NCI-H2029 (cell line): ENCODE measurements around the gene STAU1.
"Not testable (repeated sequence)": the region's sequence is repeated elsewhere in the genome, so short reads cannot be mapped to it uniquely, and the experiment has no call there.

ENCODE experiments used
- DNase-seq: peaks from one replicate; lab custom pipeline; 2025; lab: John Stamatoyannopoulos, UW

Gene STAU1

GRCh38 chr20:49122920-49123319 lies 65.2 kb downstream of the STAU1 start:
- no peak for DNase-seq

GRCh38 chr20:49119988-49120387 lies 68.1 kb downstream of the STAU1 start:
- no peak for DNase-seq

DNA sequence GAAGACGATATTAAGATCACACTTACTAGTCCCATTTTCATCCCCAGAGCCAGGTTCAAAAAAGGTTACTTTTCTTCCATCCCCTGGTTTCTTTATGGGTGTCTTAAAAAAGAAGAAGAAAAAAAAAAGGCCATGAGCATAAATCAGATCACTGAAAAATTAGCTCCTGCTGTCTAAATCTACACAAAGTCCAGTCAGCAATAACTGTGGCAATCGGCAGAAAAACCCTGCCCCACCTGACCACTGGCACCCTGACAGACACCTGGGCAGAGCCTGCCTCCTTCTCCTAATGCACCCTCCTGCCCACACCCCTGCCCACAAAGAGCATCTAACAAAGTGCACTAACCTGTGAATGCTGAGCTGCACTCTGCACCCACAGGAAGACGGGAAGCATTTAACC lies 69.8 kb downstream of the STAU1 start:
- no peak for DNase-seq

DNA sequence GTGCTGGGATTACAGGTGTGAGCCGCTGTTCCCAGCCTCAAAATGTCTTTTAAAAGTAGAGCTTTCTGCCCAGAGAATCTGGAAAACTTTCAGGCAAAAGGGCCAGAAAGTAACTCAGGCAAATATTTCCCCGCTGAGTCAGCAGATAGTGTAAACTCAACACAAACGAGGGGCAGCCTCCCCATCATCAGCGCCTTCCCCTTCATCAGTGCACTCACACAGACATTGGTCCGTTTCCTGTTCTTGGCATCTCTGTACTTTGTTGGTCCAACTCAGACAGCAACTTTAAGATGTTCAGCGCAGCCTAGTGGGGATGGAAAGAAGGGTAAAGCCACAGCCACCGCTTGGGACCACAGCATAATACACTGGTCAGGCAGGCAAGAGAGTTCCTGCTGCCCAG lies 72.6 kb downstream of the STAU1 start:
- DNase-seq, result no peak

- no peak for DNase-seq
Observed at GRCh38 chr20:49112596-49113274, 75.4 kb downstream of the STAU1 start.

DNA sequence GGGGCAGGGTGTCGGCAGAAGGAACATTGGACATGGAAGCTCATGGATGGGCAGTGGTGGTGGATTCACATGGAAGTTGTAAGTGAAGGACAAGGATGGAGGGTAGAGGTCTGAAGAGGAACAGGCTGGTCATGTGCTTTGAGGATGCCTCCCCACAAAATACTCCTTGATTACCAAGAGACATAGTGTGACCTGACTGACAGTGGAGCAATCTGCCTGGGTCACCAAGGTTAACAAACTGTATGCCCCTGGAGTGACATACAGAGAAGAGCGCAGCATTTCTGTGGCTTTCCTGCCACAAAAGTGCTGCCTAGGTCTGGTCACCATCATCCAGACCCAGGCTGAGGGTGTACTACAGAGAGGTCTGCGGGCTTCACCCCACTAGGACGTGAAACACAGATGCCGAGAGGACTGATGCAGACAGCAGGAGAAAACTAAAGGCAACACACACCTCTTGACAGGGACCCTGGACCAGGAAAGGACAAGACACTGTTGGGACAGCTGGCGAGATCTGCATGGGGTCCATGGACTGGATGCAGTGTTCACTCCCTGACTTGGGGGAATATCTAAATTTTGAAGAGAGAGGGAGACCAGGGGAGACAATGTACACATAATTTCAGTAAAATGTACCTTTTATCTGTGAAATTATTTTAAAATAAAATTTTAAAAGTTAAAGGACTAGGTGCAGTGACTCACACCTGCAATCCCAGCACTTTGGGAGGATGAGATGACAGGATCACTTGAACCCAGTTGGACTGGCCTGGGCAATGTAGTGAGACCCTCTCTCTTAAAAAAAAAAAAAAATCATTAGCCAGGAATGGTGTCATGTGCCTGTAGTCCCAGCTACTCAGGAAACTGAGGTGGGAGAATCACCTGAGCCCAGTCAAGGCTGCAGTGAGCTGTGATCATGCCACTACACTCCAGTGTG lies 77.1 kb downstream of the STAU1 start:
- no peak for DNase-seq

DNA sequence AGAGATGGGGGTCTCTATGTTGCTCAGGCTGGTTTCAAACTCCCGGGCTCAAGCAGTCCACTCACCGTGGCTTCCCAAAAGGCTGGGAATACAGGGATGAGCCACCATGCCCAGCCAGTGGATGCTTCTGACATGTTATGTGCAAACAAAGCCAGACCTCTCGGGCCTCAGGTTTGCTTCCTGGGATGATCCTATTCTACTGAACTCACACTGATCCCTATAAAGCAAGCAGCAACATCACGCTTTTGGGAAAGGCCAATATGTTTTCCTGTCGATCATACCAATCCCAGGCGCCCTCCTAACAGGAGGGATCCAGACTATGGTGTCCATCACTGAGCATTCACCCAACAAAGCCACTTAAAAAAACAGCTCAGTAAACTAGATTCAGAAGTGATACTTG lies 81.8 kb downstream of the STAU1 start:
- DNase-seq, result no peak

- DNase-seq, result not testable (repeated sequence)
Observed at GRCh38 chr20:49104979-49105547, 83.1 kb downstream of the STAU1 start.

DNA sequence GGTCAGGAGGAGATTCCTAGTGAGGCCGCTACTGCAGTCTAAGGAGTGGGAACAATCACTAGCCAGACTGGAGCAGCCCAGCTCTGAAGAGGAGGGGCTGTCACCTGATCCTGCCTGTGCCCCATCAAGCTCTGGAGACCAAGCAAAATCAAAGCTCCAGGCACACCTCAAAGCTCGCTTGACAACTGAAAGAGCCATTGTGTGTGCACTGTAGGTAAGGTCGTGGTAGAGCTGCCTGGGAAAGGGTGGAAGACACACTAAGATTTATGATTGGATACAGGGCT lies 83.8 kb downstream of the STAU1 start:
- no peak for DNase-seq

DNA sequence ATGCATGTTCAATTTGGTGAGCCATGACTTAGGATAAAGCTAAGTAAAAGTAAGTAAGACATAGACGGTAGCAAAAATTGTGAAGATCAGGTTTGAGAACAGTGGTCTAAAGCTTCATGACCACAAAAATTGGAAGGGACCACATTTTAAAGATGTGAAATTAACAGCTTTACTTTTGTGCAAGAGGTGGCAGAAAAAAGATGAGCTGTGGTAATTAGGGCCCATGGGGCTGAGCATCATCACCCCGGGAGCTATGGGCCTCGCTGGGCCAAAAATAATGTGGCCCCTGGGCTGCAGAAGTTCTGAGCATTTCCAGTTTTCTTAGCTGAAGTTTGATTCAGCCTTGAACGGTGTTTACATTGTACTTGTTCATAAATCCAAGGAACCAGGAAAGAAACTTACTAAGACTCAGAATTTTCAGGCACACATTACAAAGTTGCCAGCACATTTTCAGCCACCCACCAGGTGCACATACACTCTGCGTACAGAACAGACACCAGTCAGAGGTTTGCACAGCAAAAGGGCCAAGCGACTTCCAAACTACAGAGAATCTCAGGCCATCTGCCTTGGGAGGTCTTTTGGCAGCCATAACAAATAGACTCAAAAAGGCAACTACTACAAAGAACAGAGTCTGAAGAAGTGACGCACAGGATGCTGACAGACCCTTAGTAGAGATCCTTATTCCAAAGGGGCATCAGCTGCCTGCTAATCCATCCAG lies 84.3 kb downstream of the STAU1 start:
- no peak for DNase-seq

DNA sequence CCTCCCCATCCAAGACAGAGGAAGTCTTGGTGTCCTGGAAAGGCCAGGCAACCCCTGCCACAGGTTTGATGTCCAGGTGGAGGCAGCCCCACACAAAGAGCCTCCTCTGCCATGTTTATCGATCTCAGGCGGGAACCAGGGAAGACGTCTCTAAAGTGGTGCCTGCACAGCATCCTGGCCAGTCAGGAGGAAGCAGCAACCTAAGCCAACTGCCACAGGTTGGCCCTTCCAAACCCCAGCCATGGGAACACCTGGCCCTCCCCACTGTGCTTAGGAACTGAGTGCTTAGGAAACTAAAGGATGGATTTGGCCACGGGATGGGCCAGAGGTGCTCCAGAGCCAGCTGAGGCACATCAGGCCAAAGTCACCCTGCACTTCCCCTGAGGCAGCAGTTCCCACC lies 85.1 kb downstream of the STAU1 start:
- DNase-seq, result no peak

DNA sequence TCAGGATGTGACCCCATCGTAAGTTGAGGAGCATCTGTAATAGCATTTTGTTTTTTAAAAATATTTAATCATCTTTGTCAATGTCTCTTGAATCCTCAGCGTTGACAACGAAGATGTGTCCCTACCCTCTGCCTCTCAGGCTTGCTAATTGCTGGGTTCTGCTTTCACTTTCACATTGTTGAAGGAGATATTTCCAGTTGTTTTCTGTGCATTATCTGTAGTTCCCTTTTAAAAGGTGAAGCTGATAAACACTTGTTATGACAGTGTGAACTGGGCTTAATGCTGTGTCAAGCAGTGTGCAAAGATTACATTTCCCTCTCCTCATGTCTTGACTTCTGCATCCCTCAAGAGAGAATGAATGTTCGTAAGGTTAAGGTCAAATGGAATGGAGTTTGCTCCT lies 87.2 kb downstream of the STAU1 start:
- DNase-seq, result no peak

DNA sequence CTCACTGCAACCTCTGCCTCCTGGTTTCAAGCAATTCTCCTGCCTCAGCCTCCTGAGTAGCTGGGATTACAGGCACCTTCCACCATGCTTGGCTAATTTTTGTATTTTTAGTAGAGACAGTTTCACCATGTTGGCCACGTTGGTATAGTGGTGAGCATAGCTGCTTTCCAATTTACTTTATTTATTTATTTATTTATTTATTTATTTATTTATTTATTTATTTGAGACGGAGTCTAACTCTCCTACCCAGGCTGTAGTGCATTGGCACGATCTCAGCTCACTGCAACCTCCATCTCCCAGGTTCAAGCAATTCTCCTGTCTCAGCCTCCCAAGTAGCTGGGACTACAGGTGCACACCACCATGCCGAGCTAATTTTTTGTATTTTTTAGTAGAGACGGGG lies 87.8 kb downstream of the STAU1 start:
- not testable (repeated sequence) for DNase-seq

GRCh38 chr20:49099011-49099410 lies 89.1 kb downstream of the STAU1 start:
- no peak for DNase-seq

DNA sequence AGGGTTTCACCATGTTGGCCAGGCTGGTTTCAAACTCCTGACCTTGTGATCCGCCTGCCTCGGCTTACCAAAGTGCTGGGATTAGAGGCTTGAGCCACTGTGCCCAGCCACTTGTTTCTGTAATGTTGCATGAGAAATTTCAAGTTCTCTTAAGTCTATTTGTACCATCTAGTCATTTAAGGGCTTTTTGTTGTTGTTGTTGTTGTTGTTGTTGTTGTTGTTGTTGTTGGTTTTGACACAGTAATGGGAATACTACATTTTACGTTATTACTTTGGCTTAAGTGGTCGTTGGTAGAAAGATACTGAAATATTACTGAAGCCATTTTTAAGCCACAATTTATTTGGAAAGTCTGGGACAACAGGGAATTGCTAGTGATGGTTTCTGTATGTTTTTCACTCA lies 90.0 kb downstream of the STAU1 start:
- DNase-seq, result no peak

GRCh38 chr20:49097159-49097558 lies 91.0 kb downstream of the STAU1 start:
- no peak for DNase-seq

DNA sequence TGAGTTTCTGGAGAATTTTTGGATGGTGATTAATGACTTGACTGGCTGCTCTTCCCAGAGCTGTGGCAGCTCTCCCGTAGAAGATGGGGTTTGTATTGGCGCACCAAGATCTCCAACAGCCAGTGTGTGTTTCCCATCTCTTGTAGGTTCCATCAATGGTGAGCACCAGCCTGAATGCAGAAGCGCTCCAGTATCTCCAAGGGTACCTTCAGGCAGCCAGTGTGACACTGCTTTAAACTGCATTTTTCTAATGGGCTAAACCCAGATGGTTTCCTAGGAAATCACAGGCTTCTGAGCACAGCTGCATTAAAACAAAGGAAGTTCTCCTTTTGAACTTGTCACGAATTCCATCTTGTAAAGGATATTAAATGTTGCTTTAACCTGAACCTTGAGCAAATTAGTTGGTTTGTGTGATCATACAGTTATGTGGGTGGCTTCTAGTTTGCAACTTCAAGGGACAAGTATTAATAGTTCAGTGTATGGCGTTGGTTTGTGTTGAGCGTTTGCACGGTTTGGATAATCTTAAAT lies 91.9 kb downstream of the STAU1 start:
- DNase-seq, result no peak

GRCh38 chr20:49091762-49092161 lies 96.4 kb downstream of the STAU1 start:
- DNase-seq, result no peak

- no peak for DNase-seq
Observed at GRCh38 chr20:49091104-49091503, 97.0 kb downstream of the STAU1 start.

DNA sequence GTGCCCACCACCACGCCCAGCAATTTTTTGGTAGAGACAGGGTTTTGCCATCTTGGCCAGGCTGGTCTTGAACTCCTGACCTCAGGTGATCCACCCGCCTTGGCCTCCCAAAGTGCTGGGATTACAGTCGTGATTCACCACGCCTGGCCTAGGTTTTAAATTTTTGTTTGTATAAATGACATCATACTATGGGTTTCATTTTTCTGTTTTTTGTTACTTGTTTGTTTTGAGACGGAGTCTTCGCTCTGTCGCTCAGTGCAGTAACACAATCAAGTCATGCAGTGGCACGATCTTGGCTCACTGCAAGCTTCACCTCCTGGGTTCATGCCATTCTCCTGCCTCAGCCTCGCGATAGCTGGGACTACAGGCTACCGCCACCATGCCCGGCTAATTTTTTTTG lies 105.8 kb downstream of the STAU1 start:
- DNase-seq, result not testable (repeated sequence)

- DNase-seq, result no peak
Observed at GRCh38 chr20:49078310-49078709, 109.8 kb downstream of the STAU1 start.

DNA sequence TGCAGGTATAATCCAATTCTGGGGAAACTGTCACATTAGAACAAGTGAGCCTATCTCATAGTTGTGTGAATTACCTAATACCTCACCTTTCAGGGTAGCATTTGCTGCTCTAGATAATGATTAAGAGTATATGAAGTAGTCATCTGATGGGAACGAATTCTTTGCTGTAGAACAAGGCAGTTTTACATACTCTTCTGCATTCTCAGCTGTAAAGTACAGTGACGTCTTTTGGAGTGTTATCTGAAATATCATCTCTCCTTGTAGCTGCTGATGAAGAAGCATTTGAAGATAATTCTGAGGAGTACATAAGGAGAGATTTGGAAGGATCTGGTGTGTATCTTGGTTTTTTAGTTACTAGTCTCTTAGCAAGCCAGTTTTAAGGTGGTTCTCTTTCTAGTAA lies 113.6 kb downstream of the STAU1 start:
- DNase-seq, result no peak
